ENCODE results near the gene SRGAP3.
"Not testable (repeated sequence)": the region's sequence is repeated elsewhere in the genome, so short reads cannot be mapped to it uniquely, and the experiment has no call there.

The SRGAP3 gene

GRCh38 chr3:9098716-9099675 lies 150.4 kb downstream of the SRGAP3 start:
- no peak for DNase-seq (ENCODE audit: low read depth in 3 of 3, low spot score in 1 of 3)

- no peak for DNase-seq (ENCODE audit: low read depth in 3 of 3, low spot score in 1 of 3)
Observed at GRCh38 chr3:9097495-9097894, 152.0 kb downstream of the SRGAP3 start.

- DNase-seq (ENCODE audit: low read depth in 3 of 3, low spot score in 1 of 3), result no peak
Observed at GRCh38 chr3:9091486-9092235, 157.8 kb downstream of the SRGAP3 start.

- no peak for DNase-seq (ENCODE audit: low read depth in 3 of 3, low spot score in 1 of 3)
Observed at GRCh38 chr3:9088441-9089353, 160.7 kb downstream of the SRGAP3 start.

- DNase-seq (ENCODE audit: low read depth in 3 of 3, low spot score in 1 of 3), result no peak
Observed at GRCh38 chr3:9087831-9088413, 161.5 kb downstream of the SRGAP3 start.

GRCh38 chr3:9085428-9085827 lies 164.0 kb downstream of the SRGAP3 start:
- not testable (repeated sequence) for DNase-seq (ENCODE audit: low read depth in 3 of 3, low spot score in 1 of 3)

GRCh38 chr3:9081184-9081818 lies 168.1 kb downstream of the SRGAP3 start:
- no peak for DNase-seq (ENCODE audit: low read depth in 3 of 3, low spot score in 1 of 3)

- no peak for DNase-seq (ENCODE audit: low read depth in 3 of 3, low spot score in 1 of 3)
Observed at GRCh38 chr3:9080163-9080562, 169.3 kb downstream of the SRGAP3 start.

GRCh38 chr3:9079676-9080075 lies 169.8 kb downstream of the SRGAP3 start:
- no peak for DNase-seq (ENCODE audit: low read depth in 3 of 3, low spot score in 1 of 3)

- DNase-seq (ENCODE audit: low read depth in 3 of 3, low spot score in 1 of 3), result no peak
Observed at GRCh38 chr3:9078561-9079240, 170.7 kb downstream of the SRGAP3 start.

- no peak for DNase-seq (ENCODE audit: low read depth in 3 of 3, low spot score in 1 of 3)
Observed at GRCh38 chr3:9077029-9077428, 172.4 kb downstream of the SRGAP3 start.

- no peak for DNase-seq (ENCODE audit: low read depth in 3 of 3, low spot score in 1 of 3)
Observed at GRCh38 chr3:9075762-9076161, 173.7 kb downstream of the SRGAP3 start.

- no peak for DNase-seq (ENCODE audit: low read depth in 3 of 3, low spot score in 1 of 3)
Observed at GRCh38 chr3:9074079-9074478, 175.4 kb downstream of the SRGAP3 start.

GRCh38 chr3:9072667-9073009 lies 176.8 kb downstream of the SRGAP3 start:
- DNase-seq (ENCODE audit: low read depth in 3 of 3, low spot score in 1 of 3), result no peak

- no peak for DNase-seq (ENCODE audit: low read depth in 3 of 3, low spot score in 1 of 3)
Observed at GRCh38 chr3:9071936-9072666, 177.3 kb downstream of the SRGAP3 start.

- no peak for DNase-seq (ENCODE audit: low read depth in 3 of 3, low spot score in 1 of 3)
Observed at GRCh38 chr3:9070961-9071360, 178.5 kb downstream of the SRGAP3 start.

GRCh38 chr3:9069971-9070370 lies 179.5 kb downstream of the SRGAP3 start:
- DNase-seq (ENCODE audit: low read depth in 3 of 3, low spot score in 1 of 3), result no peak

- no peak for DNase-seq (ENCODE audit: low read depth in 3 of 3, low spot score in 1 of 3)
Observed at GRCh38 chr3:9068051-9068450, 181.4 kb downstream of the SRGAP3 start.

GRCh38 chr3:9067352-9067975 lies 182.0 kb downstream of the SRGAP3 start:
- DNase-seq (ENCODE audit: low read depth in 3 of 3, low spot score in 1 of 3), result no peak

All from stimulated activated CD4-positive, alpha-beta T cell treated with anti-CD3 and anti-CD28 coated beads, TNF-alpha, amount 100 ng/mL, for 1 hour (primary cell).